Germinal center (tissue), 1 donor: ENCODE measurements around the gene OTUD1.

ENCODE experiments used
- DNase-seq: peaks from one replicate; pipeline ENCODE4 v3.0.0; 2012; ENCODE audit warnings: mixed read lengths, low spot score

The OTUD1 gene

DNA sequence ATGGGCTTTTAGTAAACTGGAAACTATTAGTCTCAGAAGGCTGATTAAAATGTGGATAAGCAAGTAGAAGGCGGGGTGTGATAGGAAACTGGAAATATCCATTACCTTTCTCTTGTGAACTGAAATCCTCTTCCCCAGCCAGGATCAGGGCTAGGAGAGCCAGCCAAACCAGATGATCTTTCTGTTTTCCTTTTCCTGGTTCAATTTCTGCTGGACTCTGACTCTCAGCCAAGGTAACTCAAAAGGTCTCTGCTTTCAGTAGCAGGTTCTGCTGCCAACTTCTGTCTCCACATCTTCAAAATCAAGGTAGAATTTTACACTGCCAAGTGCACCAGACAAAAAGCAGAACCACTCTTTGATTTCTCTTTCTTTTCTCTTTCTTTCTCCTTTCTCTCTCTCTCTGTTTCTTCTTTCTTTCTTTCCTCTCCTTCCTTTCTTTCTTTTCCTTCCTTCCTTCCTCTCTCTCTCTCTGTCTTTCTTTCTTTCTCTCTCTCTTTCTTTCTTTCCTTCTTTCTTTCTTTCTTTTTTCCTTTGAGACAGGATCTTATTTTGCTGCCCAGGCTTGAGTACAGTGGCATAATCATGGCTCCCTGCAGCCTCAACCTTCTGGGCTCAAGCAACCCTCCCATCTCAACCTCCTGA is 30.8 kb downstream of the OTUD1 start:
- no peak for DNase-seq

DNA sequence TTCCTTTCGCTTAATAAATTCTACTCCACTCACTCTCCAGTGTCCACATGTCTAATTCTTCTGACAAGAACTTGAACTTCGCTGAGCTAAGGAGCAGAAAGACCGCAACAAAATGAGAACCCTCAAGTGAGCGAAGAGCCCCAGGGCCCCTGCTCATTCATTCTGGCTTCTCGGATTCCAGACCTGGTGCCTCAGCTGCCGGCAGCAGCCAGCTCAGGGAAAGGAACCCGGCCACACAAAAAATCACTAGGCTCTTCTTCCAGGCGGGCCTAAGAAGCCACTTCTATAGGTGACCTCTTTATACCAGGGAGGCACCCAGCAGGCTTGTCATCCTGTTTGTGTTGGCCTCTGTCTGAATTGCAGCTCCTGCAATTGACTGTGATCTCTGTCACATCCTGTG is 33.3 kb downstream of the OTUD1 start:
- DNase-seq, result no peak

DNA sequence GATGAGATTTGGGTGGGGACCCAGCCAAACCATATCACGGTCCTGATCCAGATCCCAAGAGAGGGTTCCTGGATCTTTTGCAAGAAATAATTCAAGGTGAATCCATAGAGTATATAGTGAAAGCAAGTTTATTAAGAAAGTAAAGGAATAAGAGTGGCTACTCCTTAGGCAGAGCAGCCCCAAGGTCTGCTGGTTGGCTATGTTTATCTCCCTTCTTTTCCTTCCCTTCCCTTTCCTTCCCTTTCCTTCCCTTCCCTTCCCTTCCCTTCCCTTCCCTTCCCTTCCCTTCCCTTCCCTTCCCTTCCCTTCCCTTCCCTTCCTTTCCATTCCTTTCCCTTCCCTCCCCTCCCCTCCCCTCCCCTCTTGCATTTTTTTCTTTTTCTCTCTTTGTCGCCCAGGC is 35.2 kb downstream of the OTUD1 start:
- no peak for DNase-seq

DNA sequence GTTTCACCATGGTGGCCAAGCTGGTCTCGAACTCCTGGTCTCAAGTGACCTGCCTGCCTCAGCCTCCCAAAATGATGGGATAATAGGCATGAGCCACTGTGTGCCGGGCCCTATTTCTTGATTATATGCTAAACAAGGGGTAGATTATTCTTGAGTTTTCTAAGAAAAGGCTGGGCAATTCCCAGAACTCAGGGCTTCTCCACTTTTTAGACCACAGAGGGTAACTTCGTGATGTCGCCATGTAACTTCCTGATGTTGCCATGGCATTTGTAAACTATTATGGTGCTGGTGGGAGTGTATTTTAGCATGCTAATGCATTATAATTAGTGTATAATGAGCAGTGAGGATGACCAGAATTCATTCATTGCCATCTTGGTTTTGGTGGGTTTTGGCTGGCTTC is 35.8 kb downstream of the OTUD1 start:
- no peak for DNase-seq

DNA sequence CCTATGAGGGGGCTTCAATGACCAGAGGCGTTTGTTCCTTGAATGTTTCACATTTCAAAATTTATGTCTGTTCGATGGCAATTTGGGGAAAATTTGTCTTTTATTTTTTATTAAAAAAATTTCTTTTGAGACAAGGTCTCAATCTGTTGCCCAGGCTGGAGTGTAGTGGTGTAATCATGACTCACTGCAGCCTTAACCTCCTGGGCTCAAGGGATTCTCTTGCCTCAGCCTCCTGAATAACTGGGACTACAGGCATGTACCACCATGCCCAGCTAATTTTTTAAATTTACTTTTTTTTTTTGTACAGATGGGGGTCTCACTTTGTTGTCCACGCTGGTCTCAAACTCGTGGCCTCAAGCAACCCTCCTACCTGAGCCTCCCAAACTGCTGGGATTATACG is 39.7 kb downstream of the OTUD1 start:
- no peak for DNase-seq

DNA sequence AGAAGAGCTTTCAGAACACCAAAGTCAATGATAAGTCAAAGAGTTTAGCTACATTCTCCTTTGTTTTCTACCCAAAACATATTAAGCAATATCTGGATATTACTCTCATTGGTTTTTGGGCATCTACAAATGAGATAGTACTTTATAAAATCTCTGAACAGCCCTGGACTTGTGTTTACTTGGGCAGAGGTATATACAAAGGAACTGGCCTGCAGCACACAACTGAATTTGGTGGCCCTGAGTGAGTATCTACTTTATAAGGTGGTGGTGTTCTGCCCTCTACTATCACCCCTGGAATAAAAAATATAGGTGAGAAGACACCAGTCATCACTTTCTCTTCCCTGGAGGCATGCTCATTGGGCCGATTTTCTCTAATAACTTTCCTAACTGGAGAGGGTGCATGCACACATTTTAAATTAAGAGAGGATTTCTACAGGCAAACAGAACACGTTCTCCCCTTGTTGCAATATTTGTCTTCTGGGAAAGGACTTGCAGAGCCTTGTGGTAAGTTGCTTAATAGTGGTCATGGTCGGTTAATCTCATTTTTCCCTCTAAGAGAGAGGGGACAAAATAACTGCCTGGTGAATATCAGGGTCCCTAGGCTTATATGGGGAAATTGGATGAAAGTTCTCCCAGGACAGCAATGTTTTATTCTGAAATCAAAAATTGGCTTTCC is 41.1 kb downstream of the OTUD1 start:
- DNase-seq, result no peak

DNA sequence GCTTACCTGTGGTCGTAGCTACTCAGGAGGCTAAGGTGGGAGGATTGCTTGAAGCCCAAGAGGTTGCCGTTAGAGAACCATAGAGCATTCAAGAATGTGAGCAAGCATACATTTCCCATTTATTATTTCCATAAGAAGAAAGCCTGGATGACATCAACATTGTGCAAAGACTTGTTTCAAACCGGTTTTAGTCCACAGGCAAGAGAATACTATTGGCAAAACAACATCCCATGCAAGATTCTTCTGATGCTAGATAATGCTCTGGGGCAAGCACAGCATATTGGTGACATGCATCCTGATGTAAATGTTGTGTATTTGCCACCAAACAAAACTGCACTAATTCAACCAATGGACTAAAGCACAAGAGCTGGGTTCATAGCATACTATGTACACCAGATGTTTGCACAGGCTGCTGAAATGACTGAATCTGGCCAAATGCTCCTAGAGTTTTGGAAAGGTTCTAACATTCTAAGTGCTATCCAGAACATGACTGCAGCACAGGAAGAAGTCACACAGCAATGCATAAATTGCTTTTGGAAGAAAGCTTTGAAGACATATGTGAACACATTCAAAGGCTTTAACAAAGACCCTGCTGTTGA is 42.6 kb downstream of the OTUD1 start:
- no peak for DNase-seq

DNA sequence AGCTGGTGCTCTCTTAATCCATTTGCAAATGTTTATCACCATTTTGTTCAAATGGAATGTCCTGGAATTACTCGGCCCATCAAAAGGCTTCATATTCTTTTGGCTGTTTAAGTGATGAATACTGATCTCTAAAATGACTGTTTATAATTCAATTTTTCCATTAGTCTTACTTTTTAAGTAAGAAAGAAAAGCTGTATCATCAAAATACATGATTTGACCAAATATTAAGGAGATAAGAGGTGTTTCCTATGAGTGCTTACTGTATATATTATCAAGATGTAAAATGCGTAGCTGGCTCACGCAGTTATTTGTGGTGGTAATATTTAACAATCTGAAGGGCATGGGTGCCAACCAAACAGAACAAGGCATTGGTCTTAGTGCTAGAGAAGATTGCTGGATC is 51.2 kb downstream of the OTUD1 start:
- DNase-seq, result no peak
